GM19023 (cell line): ENCODE measurements around the gene C1QTNF9B.
"Not testable (repeated sequence)": the region's sequence is repeated elsewhere in the genome, so short reads cannot be mapped to it uniquely, and the experiment has no call there.

Experiments used
- ATAC-seq: cut with Tn5 transposase; IDR thresholded peaks from one replicate; pipeline ENCODE4 v1.9.1; 2021; ENCODE audit warnings: mild to moderate bottlenecking, moderate library complexity; ENCODE audit not compliant: unreplicated experiment

Gene C1QTNF9B

DNA sequence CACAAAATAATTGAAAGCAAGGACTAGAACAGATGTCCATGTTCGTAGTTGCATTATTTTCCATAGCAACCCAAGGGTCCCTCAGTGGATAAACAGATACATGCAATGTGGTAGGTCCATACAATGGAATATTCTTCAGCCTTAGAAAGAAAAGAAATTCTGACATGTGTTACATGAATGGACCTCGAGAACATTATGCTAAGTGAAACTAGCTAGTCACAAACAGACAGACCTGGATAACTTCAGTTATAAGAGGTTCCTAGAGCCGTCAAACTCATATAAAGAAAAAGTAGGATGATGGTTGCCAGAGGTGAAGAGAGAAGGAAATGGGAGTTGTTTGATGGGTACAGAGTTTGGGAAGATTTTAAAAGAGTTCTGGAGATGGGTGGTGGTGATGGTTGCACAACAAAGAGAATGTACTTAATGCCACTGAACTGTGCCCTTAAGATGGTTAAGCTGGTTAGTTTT lies at the start of gene C1QTNF9B:
C1QTNF9B (minus strand) TSS at position 51 of the 468 bp plus-strand sequence.
- not testable (repeated sequence) for ATAC-seq

DNA sequence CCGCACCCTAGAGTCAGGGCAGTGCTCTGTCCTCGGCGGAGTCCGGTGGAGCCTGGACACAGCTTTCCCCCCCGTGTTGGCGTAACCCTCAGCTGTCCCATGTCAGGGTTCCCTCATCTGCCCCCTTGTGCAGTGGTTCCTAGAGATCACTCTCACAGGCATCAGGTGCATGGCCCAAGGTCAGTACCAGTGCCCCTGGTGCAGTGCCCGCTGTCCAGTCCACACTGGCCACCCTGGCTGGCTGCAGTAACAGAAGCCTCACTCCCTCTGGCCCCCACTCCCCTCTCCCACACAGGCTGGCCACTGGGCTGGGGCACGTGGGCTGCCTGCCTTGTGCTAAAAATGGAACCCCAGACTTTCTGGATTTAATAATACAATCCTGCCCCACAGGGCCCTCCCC lies 49.6 kb upstream of the C1QTNF9B start:
- no peak for ATAC-seq

DNA sequence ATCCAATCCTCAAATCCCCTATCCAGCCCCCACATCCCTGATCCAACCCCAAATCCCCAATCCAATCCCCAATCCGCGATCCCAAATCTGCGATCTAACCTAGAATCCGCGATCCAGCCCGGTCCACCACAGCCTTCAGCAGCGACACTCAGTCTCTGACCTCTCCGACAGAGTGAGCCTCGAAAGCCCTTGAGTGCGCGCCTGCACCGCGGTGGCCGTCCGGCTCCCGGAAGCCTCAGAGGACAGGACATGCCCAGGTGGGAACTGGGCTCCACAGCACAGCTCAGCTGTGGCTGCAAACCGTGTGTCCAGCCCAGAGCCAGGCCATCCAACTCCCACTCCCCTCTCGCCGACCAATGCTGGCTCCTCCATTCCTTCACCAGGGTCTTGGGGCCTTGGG lies 48.8 kb upstream of the C1QTNF9B start:
- no peak for ATAC-seq

DNA sequence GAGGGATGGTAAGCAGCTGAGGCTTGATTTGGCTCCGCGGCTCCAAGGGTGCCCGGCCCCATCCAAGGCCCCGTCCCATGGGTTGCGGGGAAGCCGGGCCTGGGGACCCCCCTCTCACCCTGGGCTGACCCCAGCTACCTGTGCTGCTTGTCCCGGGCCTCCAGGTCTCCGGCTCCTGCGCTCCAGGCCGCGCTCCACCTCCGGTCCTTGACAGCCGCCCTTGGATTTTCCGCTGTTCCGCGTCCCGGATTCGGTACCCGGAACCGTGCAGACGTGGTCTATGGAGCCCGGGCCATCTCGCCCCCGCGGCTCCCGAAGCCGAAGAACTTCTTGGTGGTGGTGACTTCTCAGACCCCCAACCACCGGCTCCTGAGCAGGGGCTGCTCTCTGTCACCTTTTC lies 48.3 kb upstream of the C1QTNF9B start:
- ATAC-seq = no peak

DNA sequence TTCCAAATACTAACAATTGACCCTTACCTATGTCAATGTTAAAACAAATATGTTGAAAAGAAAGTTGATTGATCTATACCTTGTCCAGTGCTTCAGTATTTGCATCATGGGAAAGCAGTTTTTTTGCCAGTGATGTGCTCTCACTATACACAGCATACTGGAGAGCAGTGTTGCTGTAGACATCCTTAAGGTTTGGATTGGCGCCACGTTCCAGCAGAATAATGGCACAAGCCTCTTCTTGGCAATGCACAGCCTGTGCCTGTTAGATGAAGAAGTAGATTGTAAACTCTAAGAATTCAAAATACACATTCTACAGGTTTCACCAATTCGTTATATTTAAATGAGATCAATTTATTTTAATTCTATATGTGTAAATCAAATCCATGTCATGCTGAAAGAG lies 43.9 kb upstream of the C1QTNF9B start:
- ATAC-seq = no peak

DNA sequence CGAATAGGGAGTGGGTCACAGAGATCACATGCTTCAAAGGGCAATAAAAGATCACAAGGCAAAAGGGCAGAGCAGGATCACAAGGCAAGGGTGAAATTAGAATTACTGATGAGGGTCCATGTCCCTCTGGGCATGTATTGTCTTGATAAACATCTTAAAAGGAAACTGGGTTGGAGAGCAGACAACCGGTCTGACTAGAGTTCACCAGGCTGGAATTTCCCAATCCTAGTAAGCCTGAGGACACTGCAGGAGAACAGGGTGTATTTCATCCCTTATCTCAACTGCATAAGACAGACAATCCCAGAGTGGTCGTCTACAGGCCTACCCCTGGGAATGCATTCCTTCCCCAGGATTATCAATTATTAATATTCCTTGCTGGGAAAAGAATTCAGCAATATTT lies 42.4 kb upstream of the C1QTNF9B start:
- ATAC-seq = not testable (repeated sequence)

DNA sequence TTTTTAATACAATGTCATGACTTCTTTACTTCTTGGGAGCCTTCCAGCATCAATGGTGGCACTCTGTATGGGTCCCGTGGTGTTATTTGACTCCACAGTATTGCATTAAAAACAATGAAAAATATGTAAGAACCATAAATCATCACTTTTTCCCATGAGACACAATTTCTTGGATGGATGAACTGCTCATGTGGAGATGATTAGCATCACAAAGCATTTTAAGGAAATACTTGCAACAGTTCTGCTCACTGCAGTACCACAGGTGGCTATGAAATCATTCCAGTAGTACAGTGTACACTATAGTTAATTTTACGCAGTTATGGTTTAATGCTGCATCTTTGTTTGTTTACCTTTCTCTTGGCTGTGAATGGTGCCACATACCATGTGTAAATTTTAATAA lies 37.2 kb upstream of the C1QTNF9B start:
- ATAC-seq = no peak

DNA sequence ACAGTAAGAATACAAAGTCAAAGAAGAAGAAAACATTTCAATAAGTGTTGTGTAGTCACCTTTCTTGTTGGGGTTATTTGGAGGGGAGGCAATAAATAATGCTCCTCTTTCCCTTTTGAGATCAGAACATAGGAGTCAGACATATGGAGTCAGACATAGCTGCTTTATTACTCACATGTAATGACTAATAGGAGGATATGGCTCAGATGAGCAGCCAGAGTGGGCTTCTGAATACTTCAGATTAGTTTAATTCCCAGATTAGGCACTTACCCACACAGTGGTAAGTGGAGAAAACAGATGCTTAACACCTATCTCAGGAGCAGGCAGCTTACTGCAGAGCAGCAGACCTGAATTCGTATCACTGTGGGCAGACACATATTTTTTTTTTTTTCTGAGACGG lies 31.7 kb upstream of the C1QTNF9B start:
- no peak for ATAC-seq

DNA sequence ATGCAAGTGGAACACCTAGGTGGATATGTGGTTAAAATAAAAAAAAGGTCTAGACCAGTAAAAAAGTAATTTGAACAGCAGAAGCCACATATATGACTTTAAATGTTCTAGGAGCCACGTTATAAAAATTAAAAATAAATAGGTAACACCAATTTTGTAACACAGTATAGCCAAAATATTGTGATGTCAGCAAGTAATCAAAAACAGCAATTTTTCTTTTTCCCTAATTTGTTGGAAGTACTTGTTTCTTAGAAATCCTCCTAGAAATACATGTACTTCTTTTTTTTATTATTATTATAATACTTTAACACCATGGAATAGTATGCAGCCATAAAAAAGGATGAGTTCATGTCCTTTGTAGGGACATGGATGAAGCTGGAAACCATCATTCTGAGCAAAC lies 25.7 kb upstream of the C1QTNF9B start:
- ATAC-seq = no peak

DNA sequence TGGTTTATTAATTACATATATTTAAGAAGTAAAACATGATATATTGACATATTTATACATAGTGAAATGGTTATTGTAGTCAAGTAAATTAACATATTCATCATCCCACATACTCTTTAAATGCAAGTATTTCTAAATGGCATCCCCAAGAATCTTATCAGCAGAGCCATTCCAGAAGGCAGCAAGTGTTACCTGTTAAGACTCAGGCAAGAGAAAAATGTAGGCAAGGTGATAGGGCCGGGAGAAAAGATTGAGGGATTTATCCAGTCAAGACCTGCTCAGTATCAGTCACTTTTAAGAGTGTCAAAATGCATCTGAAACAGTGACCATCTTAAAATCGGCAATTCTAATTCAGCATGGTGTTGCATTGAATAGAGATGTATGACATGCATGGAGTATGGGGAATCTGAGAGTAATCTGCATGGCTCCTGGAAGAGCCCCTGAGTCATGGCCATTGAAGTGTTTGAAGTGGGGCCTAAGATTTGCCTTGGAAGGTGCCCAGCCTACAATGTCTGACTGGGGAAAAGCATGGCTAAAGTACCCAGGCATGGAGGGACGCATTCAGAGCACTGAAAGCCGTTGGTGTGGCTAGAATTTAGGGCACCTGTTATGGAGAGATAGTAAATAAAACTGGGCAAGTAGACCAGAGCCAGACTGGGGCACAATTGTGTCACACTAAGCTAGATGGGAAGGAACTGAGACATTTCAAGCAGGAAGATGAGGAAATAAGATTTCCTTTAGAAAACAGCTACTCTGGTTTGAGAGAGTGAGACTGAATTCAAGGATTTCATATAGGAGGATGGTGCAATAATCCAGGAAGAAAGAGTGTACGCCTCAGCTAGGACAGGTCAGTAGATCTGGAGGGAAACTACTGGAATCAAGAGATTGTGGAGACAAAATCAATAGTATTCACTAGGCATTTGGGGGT lies 25.0 kb upstream of the C1QTNF9B start:
- ATAC-seq = no peak

DNA sequence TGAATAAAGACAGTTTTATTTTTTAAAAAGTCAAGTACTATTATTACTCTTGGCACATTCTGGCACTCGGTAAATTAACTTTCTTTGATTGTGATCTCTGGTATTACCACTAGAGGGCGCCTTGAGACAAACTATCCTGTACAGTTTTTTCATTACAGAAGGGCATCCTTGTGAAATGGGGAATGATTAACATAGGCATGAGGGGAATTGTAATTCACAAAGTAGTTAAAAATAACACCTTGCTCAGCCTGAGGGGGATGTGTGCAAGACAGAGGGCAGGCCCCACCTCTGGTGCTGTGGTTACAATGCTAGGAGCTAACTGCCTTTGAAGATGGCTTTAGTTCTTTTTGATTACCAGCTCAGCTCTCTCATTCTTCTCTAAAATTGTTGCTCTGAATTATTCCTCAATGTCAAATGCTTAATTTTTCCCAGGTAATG lies 24.2 kb upstream of the C1QTNF9B start:
- no peak for ATAC-seq

DNA sequence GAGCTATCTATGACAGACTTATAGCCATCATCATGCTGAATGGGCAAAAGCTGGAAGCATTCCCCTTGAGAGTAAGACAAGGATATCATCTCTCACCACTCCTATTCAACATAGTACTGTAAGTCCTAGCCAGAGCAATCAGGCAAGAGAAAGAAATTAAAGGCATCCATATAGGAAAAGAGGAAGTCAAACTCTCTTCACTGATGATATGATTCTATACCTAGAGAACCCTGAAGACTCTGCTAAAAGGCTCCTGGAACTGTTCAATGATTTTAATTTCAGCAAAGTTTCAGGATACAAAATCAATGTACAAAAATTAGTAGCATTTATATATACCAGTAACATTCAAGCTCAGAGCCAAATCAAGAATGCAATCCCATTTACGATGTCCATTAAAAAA lies 21.7 kb upstream of the C1QTNF9B start:
- ATAC-seq = no peak

DNA sequence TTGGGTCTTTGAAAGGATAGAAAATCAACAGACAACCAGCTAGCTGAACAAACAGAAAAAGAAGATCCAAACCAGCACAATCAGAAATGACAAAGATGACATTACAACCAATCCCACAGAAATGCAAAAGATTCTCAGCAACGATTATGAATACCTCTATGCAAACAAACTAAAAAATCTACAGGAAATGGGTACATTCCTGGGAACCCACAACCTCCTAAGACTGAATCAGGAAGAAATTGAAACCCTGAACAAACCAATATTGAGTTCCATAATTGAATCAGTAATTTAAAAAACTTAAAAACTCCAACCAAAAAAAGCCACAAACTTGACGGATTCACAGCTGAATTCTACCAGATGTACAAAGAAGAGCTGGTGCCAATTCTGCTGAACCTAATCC lies 20.9 kb upstream of the C1QTNF9B start:
- ATAC-seq = no peak

DNA sequence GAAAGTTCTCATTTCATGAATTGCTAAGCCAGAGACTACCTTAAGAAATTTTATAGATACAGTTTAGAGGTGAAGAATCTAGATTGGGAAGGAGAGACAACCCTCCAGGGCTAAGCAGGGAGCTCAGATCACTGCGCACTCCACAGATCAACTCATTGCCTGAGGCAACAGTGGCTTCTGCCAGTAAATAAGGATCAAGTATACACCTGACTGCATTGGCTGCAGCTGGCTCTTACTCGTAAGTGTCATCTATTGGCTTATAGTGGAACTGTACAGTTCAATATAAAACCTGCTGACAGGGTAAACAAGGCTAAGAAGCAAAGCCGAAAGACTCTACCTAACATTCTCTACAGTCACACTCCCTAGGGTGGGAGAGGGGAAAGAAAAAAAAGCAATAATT lies 18.0 kb upstream of the C1QTNF9B start:
- no peak for ATAC-seq

DNA sequence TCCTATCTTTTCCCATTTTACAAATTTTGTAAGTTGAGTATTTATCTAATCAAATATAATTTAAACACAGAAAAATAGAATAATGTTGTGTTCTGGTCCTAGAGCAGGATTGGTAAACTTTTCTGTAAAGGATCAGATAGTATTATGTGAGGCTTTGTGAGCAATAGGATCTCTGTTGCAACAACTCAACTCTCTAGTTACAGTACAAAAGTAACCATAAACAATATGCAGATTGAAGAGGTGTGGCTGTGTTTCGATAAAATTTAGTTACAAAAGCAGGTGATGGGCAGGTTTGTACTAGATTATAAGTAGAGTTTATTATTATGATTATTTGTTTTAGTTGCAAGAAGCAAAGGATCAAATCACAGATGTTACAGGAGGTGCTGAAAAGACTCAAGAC lies 15.2 kb upstream of the C1QTNF9B start:
- no peak for ATAC-seq

DNA sequence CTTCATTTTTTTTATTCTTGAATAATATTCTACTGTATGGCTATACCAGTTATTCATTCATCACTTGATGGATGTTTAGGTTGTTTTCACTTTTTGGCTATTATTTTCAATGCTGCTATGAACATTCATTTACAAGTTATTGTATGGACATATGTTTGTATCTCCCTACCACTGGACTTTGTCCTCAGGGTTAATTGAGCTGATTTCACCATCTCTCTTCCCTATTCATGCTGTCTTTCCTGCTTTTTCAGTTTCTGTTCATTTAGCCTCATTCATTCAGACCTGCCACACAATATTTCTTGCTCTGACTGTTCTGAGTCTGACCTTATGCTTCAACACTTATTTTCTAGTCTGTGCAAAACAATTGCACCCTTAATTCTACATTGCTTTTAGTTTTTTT lies 12.3 kb upstream of the C1QTNF9B start:
- no peak for ATAC-seq

DNA sequence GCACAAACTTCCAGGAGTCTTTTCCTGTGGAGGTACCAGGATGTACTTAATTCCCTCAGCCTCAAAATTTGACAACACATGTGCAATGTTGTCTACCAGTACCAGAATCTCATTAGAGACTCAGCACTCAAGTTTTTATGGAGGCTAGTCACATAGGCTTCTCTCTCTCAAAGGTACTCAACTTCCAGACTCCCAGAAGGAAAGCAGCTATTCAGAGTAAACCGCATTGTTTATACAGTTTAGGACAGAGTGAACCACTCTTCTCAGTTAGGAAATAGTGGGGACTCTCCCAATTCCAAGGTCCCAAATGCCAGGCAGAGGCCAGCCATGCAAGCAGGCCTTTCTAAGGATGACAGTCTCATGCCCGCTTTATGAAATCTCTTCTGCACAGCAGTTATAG lies 8.5 kb upstream of the C1QTNF9B start:
- no peak for ATAC-seq

DNA sequence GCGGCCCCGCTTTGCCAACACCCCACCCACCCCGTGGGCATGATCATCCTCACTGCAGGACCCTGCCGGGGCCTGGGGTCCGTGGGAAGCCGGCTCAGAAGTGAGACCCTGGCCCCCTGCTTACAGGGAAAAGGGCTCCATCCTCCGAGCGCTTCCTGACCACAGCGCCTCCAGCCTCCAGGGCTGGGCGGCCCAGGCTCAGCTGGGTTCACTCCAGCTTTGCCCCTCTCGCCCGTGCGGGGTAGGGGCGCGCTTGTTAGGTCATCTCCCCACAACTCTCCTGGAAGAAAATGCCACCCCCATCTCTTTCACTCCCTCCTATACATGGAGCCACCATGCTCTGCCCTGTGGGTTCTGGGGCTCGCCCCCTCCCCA lies 6.6 kb upstream of the C1QTNF9B start:
- no peak for ATAC-seq

DNA sequence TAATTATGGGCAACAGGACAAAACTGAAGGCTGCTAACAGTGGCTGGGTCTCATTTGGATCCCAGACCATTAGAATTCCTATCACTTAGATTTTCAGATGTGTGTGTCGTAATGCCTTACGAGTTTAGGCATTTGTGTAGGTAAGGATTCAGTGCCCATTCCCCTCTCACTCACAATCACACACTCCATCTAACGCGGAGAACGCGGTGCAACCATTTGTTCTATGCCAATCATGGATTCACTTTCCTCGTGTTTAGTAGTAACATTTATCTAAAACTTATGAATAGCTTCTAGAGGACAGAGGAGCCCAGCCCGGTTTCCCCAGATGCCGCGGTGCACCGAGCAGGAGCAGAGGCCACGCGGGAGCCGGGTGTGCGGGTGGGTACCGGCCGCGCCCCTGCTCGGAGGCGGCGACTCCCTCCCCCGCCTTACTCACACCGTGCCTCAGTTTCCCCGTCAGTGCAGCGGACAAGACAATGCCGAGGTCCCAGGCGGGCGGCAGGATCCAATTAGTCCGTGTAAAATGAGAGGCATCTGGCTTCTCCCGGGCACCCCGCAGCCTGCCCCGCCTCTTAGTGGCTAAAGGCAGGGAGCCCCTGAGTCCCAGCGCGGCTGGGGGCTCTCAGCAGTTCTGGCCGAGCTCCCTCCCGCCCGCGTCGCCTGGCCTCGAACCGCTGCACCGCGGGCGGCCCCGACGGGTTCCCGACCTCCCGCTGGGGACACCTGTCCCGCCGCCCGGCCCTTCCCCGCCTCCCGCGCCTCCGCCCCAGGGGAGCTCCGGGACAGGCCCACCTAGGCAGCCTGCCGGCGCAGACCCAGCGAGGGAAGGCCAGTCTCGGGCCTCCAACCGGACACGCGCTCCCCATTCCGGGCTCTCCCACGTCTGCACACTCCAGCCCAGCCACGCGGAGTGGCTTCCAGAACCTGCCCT lies 5.9 kb upstream of the C1QTNF9B start:
- no peak for ATAC-seq

DNA sequence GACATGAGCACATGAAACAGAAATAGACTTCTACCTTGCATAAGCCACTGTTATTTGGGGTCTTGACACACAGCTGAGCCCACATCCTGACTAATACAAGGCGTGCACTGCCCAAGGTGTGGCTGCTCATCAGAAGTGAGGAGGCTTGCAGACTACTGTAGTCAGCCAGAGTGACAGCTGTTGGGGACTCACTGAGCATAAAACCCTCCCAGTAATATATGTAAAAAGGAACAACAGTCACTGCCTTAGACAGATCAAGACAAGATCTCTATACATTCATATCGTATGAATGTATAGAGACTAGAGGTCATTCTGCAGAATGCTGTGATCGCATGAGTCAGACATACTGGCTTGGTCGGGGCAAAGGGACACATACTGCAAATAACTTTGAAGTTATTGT lies 4.1 kb upstream of the C1QTNF9B start:
- no peak for ATAC-seq

DNA sequence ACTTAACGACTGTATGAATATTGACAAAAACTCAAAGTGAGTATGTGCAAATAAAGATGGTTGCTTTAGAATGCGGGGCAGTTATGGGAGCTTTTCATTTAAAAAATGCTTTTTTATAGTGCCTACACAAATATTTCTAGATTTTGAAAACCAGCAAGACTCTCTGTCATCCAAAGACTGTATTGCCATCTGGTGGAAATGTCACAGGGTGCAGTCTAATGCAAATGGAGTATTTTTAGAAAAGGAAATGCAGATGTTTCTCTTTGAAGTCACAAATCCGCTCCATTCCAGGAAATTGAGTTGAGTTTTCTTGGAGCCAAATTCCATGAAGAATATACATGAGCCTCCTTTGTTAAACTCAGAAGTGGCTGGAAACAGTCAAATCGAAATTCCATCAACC lies 2.3 kb upstream of the C1QTNF9B start:
- no peak for ATAC-seq

DNA sequence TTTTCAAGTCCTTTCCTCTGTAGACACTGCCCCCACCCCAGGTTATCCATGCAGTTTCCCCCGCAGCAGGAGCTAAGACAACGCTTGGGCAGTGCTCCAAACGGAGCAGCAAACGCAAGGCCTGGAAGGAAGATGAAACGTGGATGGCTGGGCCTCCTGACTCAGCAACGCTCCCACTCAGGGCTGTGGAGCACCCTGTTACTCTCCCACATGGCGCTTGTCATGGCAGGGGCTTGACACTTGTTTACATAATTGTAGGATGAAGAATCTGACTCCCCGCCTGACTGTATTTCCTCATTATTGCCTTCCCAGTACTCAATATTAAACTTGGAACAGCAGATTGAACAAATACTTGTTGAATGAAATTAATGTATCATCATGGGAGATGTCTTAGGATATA lies 799 bp upstream of the C1QTNF9B start:
- no peak for ATAC-seq
